GM12873 (cell line): ENCODE data around the gene SLC6A6.

ENCODE experiments used
- TF ChIP-seq, protein P1 (sequence below): IDR thresholded peaks from 2 replicates; pipeline ENCODE4 v1.5.1; 2012; ENCODE audit warnings: low read depth, mild to moderate bottlenecking, moderate library complexity, low read length, control low read depth; ENCODE audit not compliant: insufficient read depth; ENCODE audit errors: missing control alignments

SLC6A6 gene

DNA sequence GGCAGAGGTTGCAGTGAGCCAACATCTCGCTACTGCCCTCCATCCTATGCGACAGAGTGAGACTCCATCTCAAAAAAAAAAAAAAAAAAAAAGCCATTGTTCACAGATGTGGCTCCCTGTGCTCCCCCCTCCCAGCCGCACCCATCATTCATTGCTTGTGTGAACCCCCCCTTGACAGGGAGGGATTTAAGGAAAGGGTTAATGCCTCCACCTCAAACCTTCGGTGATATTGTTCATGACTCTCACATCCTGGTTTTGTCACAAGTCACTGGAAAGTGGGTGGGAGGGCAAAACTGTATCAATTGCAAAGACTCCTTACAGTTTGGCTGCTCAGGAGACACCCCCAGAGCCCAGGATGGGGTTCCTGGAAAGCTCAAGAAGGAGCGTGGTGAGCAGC lies 7.7 kb downstream of the SLC6A6 start:
- TF ChIP-seq, protein P1, sequence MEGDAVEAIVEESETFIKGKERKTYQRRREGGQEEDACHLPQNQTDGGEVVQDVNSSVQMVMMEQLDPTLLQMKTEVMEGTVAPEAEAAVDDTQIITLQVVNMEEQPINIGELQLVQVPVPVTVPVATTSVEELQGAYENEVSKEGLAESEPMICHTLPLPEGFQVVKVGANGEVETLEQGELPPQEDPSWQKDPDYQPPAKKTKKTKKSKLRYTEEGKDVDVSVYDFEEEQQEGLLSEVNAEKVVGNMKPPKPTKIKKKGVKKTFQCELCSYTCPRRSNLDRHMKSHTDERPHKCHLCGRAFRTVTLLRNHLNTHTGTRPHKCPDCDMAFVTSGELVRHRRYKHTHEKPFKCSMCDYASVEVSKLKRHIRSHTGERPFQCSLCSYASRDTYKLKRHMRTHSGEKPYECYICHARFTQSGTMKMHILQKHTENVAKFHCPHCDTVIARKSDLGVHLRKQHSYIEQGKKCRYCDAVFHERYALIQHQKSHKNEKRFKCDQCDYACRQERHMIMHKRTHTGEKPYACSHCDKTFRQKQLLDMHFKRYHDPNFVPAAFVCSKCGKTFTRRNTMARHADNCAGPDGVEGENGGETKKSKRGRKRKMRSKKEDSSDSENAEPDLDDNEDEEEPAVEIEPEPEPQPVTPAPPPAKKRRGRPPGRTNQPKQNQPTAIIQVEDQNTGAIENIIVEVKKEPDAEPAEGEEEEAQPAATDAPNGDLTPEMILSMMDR, result no peak

DNA sequence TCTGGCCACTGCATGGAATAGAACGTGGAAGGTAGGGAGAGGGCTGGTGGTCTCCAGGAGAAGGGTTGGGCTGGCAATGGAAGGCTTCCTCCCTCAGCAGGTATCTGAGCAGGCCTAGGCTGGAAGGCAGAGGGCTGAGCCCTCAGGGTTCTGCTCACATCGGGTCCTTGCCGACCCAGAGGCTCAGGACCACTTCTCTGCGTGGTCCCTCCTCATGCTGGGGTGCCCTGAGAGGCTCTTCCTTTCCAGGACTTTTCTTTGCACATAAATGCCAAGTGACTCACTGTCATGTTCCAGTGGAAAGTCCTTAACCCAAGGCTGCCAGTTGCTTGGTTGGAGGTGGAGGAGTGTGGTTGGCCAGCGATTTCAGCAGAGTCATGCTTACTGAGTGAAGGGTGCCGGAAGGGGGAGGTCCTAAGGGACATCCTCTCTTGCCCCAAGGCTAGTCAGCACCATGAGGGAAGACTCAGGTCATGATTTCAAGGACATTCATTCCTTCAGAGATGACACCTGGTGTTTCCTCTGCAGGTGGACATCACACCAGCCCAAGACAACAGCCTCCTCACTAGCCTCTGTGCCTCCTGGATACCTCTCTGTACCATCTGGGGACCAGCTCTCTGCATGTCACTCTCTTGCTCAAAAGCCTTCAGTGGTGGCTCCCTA lies 8.2 kb downstream of the SLC6A6 start:
- TF ChIP-seq, protein P1, result no peak

DNA sequence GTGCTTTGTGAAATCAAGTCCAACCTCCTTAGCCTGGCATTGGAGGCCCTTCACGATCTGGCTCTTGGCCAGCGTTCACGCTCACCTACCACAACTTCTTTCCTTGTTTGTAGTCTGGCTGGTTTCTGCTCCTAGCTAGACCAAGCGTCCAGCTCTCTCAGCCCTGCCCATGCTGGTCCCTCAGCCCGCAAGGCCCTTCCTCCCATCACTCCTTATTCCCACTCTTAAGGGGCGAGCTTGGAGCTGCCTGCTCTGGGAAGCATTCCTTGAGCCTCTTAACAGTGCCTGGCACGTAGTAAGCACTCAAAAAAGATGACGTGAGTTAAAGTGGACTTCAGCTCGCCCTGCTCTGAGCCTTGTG lies 8.7 kb downstream of the SLC6A6 start:
- TF ChIP-seq, protein P1, result no peak

DNA sequence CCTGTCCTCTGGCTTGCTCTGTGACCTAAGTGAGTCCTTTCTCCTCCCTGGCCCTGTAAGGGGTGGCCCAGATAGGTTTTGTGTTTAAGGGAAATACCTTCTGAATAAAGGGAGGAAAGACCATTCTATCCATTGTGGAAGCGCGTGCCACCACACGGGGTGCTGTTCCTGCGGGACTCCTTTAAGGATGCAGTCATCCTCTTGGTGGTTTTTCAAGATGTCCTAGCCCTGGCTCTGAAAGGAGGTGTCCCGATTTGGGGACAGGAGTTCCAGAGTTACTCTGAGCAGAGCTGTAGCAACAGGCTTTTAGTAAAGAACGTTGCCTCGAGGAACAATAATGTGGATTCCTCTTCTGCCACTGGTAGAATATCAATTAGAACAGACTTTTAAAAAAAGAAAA lies 9.6 kb downstream of the SLC6A6 start:
- TF ChIP-seq, protein P1, result no peak

DNA sequence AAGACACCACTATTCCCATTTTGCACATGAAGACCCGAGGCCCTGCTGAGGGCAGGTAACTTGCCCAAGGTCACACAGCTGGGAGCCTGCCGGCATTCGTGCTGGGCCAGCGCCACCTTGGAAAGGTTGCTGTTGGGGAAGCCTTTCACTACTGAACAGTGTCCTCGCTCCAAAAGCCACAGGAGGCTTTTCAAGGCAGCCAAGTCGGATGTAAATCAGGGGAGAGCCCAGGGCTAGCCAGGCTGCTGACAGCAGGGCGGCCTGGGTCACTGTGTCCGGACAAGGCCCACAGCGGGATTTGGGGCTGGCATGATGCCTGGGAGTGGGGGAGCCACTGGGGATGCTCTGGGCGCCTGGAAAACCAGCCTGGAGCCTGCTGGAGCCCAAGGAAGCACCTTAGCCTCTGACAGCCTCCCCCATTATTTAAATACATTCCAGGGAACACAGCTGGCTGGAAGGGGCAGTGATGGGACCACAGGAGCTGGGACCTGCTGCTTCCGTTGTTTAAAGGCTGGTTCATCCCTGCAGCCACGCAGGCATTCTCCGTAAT lies 10.5 kb downstream of the SLC6A6 start:
- TF ChIP-seq, protein P1, result no peak

DNA sequence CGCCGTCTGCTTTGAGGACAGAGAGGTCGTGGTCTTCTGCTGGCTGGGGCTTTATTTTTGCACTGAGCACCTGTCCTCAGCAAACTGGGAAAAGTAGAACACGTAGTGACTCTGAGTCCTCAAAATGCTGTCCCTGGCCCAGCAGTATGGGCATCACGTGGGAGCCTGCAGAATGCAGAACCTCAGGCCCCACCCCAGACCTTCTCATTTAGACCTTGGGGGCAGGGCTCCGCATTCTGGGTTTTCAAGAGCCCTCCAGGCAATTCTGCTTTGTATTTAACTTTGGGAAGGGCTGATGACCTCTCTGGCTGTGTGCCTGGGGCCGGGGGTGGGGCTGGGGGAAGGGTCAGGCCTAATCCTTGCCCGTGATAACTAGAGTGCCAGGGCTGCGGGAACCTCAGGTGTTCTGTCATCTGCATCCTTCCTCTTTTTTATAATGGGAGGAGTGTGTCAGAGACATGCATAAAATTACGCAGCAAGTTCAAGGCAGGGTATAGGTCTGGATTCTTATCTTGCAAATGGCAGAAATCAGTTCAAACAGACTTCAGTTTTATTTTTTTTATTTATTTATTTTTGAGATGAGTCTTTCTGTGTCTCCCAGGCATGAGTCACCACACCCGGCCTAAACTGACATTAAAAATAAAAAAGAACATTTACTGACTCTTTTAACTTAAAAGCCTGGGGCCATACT lies 11.1 kb downstream of the SLC6A6 start:
- TF ChIP-seq, protein P1, result no peak

DNA sequence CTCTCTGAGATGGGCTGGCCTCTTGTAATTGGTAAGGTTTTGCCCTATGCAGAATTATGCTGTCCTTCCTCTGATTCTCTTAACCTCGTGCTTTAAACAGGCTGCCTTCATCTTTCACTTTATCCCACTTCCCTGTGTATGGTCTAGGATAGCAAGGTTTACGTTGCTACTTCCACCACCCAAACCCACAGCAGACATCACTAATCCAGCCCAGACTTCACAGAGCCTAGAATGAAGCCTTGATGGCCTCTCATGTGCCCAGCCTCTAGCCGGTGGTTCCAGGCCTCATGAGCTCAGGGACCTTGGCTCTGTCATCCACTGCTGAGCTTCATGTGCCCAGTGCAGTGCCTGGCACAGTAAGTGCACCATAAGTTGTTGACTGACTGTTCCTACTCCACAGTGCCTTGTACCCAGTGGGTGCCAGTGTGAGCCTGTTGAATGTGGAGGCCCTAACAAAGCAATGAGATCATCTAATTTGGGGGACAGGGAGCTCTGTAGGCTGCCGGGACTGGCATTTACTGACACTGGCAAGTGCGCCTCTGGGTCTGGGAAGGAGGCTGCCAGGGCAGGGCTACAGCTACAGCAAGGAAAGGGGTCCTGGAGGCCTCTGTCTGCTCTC lies 12.5 kb downstream of the SLC6A6 start:
- TF ChIP-seq, protein P1, result no peak
